HuH-7 (cell line): Measurements from ENCODE around the gene ZNF738.

Source experiments
- DNase-seq: peaks from one replicate; pipeline ENCODE4 v3.0.0; 2011; ENCODE audit warnings: low spot score

ZNF738 gene

DNA sequence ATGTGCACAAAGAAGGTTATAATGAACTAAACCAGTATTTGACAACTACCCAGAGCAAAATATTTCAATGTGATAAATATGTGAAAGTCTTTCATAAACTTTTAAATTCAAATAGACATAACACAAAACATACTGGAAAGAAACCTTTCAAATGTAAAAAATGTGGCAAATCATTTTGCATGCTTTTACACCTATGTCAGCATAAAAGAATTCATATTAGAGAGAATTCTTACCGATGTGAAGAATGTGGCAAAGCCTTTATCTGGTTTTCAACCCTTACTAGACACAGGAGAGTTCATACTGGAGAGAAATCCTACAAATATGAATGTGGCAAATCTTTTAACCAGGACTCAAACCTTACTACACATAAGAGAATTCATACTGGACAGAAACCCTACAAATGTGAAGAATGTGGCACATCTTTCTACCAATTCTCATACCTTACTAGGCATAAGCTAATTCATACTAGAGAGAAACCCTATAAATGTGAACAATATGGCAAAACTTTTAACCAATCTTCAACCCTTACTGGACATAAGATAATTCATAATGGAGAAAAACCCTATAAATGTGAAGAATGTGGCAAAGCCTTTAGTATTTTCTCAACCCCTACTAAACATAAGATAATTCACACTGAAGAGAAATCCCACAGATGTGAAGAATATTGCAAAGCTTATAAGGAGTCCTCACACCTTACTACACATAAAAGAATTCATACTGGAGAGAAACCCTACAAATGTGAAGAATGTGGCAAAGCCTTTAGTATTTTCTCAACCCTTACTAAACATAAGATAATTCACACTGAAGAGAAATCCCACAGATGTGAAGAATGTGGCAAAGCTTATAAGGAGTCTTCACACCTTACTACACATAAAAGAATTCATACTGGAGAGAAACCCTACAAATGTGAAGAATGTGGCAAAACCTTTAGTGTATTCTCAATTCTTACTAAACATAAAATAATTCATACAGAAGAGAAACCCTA, 64.5 kb downstream of the ZNF738 start:
- DNase-seq: no peak
